Fibroblast of gingiva (primary cell): ENCODE results near the gene DNAJA2.
"Not testable (repeated sequence)": the region's sequence is repeated elsewhere in the genome, so short reads cannot be mapped to it uniquely, and the experiment has no call there.

Experiments used
- DNase-seq: peaks from one replicate; pipeline ENCODE4 v3.0.0-alpha.2; 2011; ENCODE audit warnings: low read depth

The DNAJA2 gene

GRCh38 chr16:46973207-46973995 lies at the start of gene DNAJA2:
Gene DNAJA2, minus strand, starts transcription at chr16:46973674. Its CDS starts 102 bp downstream, at chr16:46973572.
- DNase-seq, result peak; percentile 84

DNA sequence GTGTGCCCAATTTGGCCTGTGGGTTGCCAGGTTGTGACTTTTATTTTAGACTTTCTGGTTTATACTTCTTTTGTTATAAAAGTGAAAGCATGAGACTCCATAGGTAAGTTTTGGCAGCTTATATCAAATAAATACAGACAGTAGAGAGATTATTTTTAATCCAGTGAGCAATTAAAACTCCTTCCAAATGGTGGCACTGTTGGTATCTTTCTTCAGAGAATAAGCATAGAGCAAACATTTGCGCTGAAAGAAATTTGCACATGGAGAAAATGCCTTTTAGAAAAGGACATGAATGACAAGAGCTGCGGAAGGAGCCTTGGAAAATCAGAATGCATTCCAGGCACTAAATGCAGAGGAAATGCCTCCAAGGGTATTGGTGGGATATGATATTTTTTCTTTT lies 46.1 kb upstream of the DNAJA2 start:
- DNase-seq, result no peak

DNA sequence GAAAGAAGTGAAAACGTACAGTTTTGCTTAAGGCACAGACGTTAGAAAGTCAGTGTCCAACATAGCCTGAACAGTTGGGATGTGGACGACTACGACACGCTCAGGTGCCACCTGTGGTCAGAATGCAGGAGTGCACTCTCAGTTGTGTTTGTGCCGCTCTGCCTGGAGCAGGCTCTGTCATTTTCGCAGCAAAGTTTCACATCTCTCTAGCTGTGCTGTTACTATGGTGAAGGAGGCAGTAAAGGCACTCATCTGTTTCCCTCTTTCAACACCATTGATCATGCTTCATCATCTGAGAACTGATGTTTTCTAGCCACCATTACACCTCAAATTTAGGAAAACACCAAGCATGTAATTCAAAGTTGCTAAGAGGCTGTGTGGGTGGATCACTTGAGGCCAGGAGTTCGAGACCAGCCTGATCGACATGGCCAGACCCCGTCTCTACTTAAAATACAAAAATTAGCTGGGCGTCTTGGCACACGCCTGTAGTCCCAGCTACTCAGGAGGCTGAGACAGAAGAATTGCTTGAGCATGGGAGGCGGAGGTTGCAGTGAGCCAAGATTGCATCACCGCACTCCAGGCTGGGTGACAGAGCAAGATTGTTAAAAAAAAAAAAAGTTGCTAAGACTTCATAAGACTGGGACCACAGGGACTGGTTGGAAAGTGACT lies 44.9 kb upstream of the DNAJA2 start:
- DNase-seq, result no peak

DNA sequence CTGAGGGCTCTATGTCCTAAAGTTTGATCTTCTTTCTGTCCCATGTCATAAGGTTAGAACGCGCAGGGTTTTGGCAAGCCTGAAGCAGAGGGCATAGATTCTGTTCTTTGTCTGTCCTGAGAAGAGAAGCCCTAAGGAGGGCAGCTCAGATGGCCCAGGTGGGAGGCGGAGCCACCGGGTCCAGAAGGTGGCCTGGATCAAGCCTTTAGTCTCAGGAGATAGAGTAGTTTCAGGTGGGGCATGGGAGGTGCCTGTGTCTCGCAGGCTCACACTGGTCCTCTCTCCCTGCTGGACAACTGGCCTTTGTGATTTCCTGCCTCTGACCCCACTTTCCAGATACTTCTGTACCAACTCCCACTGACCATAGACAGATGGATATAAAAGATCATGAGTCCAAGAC lies 44.2 kb upstream of the DNAJA2 start:
- DNase-seq, result no peak

DNA sequence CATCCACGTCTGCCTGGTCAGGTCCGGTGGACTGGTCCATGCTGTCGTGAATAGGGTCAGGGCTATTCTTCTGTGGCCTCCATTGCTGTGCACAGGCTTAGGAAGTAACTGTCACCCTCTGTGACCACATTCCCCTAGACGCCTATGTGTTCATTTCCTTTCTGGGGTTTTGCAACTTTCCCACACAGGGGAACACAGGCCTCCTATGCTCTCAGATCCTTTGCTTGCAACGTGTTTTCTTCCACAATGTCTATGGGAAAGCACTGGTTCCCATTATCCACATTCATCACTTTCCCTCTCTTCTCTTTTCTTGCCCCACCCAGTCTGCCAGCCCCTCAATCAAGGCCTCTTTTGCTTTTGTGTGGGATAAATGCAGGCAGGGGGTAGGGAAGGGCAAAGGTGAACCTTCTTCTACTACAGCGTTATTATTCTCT lies 43.2 kb upstream of the DNAJA2 start:
- no peak for DNase-seq

DNA sequence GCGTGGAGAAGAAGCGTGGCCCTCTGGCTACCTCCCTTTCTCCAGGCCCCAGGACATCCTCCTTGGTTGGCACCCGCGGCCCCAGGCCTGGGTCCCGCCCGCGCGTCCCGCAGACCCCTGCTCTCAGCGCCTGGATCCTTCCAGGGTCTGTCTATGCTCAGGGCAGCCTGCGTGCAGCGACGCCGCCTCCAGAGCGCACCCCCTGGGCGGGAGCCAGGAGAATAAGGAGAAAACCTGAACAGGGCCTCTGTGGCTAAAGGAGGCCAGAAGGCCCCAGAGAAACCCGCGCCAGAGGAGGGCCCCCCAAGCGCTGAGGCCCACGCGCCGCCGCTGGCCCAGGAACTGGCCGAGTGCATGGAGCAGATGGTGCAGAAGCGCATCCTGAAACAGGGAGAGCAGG lies 40.4 kb upstream of the DNAJA2 start:
- DNase-seq, result no peak

DNA sequence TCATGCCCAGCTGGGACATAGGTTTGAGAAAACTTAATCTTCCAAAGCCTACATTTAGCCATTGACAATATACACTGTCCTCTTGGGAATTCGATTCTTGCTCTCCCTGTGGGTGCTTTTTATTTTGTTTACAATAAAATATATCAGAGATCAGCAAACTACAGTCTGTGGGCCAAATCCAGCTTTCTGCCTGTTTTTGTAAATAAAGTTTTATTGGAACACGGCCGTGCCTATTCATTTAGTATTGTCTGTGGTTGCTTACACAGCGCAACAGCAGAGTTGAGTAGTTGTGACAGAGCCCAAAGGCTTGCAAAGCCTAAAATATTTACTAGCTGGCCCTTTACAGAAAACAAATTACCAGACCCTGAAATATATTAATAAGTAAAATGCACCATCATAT lies 39.7 kb upstream of the DNAJA2 start:
- DNase-seq, result no peak

DNA sequence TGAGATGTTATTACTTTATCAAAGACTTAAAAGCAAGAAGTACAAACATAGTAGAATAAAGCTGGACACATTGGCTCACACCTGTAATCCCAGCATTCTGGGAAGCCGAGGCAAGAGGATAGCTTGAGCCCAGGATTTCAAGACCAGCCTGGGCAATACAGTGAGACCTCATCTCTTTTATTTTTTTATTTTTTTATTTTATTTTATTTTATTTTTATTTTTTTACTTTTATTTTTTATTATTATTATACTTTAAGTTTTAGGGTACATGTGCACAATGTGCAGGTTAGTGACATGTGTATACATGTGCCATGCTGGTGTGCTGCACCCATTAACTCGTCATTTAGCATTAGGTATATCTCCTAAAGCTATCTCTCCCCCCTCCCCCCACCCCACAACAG lies 37.3 kb upstream of the DNAJA2 start:
- DNase-seq, result not testable (repeated sequence)

DNA sequence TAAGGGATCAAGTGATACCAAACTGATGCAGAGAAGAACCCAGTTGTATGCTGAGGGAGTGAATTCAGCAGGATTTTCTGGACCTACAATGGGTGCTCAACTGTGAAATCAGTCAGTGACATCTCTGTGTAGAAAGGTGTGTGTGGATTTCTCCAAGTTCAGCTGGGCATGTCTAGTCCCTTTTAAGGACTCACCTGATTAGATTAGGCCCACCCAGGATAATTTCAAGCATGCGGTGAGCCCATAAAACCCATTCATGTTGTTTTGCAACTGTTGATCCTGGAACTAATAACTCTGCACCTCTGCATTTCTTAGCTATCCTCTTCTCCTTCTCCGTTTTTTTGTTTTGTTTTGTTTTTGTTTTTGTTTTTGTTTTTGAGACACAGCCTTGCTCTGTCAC lies 35.1 kb upstream of the DNAJA2 start:
- no peak for DNase-seq

GRCh38 chr16:47008174-47008573 lies 34.7 kb upstream of the DNAJA2 start:
- DNase-seq, result no peak

- DNase-seq, result no peak
Measured at GRCh38 chr16:47004652-47005051, 31.2 kb upstream of the DNAJA2 start.

- DNase-seq, result not testable (repeated sequence)
Measured at GRCh38 chr16:47000066-47000465, 26.6 kb upstream of the DNAJA2 start.

DNA sequence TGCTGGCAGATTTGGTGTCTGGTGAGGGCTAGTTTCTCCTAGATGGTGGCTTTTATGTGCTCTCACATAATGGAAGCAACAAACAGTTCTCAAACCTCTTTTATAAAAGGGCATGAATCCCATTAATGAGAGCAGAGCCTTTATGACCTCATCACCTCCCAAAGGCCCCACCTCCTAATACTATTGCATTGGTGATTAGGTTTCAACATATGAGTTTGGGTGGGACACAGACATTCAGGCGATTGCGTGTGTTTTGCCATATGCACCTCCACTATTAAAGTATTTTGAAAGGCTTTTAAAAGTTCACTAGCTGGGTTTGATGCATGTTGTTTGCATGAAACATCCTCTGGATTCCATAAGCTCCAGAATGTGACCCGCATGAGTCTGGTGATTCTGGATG lies 24.4 kb upstream of the DNAJA2 start:
- no peak for DNase-seq

DNA sequence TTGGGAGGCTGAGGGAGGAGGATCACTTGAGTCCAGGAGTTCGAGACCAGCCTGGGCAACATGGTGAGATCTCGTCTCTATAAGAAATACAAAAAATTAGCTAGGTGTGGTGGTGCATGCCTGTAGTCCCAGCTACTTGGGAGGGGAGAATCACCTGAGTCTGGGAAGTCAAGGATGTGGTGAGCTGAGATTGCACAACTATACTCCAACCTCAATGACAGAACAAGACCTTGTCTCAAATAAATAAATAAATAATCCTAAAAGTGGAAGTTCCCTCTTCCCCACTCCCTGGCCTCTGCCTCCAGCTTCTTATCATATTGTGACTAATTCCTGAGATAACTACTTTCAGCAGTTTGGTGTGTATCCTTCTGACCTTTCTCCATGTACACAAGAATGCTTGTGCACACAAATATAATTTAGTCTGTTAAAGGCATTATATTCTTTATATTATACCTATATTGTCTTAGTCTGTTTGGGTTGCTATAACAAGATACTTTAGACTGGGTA lies 23.5 kb upstream of the DNAJA2 start:
- no peak for DNase-seq

DNA sequence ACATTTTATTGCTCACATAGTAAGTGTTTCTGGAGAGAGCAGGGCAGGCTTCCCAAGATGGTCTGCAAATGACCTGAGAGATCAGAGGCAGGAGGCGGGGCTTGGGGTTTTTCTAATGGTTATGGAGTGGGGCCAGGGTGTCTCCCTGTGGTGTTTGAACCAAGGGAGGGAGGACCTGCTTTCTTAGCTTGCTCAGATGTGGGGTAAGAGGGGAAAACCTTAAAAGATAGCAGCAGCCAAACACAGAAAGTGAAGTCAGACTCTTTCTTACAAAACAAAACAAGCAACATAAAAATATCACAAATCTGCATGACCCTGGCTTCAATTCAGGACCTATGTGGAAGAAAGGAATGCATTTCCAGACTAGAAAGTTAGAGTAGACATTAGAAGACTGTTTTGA lies 22.9 kb upstream of the DNAJA2 start:
- DNase-seq, result no peak

- no peak for DNase-seq
Measured at GRCh38 chr16:46991729-46992704, 18.5 kb upstream of the DNAJA2 start.

GRCh38 chr16:46986896-46987295 lies 13.4 kb upstream of the DNAJA2 start:
- DNase-seq, result no peak

GRCh38 chr16:46986438-46986837 lies 13.0 kb upstream of the DNAJA2 start:
- DNase-seq, result no peak

DNA sequence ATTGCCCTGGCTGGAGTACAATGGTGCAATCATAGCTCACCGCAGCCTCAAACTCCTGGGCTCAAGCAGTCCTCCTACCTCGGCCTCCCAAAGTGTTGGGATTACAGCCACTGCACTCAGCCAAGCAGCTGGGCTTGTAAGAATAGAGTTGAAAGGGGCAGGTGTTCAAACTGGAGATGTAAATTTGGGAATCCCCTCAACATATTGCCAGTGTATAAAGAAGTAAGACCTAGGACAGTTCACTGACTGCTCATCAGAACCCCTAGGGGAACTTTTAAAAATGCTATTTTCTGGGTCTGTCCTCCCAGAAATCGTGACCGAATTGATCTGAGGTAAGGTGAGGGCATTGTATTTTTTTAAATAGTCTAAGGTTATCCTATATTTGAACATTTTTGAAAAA lies 8.9 kb upstream of the DNAJA2 start:
- no peak for DNase-seq

DNA sequence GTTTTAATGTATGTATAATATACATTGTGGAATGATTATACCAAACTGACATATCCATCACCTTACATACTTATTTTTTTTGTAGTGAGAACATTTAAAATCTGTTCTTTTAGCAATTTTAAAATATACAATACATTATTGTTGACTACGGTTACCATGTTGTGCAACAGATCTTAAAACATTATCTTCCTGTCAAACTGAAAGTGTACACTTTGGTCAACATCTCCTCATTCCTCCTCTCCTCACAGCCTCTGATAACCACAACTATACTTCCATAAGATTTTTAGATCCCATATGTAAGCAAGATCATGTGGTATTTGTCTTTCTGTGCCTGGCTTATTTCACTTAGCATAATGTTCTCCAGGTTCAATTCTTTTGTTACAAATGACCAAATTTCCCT lies 7.5 kb upstream of the DNAJA2 start:
- DNase-seq, result no peak

GRCh38 chr16:46976550-46976949 lies 3.1 kb upstream of the DNAJA2 start:
- DNase-seq, result no peak

DNA sequence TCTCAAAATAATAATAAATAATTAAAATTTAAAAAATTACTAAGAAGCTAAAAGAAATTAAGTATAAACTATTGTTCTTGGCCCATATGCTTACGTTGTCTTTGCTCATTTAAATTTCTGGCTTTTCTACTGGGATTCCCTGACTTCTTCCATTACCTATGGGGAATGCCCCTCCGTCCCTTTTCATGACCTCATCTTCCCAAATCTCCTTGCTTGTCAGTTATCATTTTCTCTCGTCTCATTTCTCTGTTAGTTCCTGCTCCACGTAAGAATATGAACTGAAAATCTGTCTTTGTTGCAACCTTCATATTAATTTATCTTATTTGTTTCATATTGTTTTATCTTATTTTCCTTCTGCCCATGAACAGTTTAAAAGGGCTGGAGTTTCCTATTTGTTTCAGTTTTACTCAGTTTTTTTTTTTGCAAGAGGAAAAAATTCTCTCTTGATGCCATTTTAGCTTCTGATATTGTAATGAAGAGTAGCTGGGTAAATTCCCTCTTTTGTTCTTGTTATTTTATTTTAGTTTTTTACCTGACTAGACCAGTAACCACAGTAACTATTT lies 2.5 kb upstream of the DNAJA2 start:
- DNase-seq, result no peak
